ENCODE data around the gene HOXB4. TPM values are rescaled to one million over a fixed set of nuclear protein-coding genes. Genes with fewer than 3 reads are reported as not detected.

Gene HOXB4
- total and polyA plus RNA-seq, 4 donors, result 1.4 to 6.7 (median 2.6) TPM

DNA sequence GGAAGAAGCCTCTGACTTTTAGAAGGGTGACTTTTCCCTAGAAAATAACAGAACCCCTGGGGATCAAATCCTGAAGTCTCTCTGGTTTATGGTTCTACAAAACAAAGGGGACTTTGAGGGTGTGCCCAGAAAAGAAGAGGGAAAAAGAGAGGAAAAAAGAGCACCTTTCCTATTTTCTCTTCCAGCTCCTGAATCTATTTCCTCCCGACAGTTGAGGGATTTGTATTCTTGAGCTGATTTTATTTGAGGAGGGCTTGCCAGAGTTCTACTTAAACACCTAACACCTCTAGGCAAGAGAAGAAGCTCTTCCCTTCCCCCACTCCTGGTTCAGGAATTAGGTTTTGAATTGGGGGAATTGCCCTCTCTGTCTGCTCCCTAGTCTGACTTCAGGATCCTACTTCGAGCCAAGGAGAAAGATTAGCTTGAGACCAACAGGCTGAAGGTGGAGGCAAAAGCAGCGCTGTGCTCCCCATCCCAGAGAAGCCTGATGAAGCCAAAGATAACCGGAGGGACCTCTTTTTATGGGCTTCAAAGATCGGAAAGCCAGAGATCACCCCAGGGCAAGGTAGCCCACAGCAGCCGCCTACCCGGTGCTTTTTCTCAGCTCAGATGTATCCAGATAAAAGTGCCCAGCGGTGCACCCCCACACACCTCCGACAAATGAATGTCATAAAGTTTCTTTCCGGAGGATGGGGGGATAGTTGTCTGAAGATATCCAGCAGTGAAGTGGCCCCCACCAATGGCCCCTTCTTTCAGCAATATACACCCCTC lies 11.1 kb upstream of the HOXB4 start:
- TF ChIP-seq, protein P1, sequence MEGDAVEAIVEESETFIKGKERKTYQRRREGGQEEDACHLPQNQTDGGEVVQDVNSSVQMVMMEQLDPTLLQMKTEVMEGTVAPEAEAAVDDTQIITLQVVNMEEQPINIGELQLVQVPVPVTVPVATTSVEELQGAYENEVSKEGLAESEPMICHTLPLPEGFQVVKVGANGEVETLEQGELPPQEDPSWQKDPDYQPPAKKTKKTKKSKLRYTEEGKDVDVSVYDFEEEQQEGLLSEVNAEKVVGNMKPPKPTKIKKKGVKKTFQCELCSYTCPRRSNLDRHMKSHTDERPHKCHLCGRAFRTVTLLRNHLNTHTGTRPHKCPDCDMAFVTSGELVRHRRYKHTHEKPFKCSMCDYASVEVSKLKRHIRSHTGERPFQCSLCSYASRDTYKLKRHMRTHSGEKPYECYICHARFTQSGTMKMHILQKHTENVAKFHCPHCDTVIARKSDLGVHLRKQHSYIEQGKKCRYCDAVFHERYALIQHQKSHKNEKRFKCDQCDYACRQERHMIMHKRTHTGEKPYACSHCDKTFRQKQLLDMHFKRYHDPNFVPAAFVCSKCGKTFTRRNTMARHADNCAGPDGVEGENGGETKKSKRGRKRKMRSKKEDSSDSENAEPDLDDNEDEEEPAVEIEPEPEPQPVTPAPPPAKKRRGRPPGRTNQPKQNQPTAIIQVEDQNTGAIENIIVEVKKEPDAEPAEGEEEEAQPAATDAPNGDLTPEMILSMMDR (IDR thresholded peaks at IDR 0.05; ENCODE audit: control extremely low read depth, extremely low read depth), result no peak
- peak overlapping the region; percentile 74 to 98 for H3K9ac ChIP-seq (ENCODE audit: insufficient read depth in 1 of 2, low read length in 2 of 2)
- 20 to 30% methylated on average over 10 of the region's 10 CpGs for WGBS, 2 donors
- H3K4me1 ChIP-seq (ENCODE audit: control insufficient read depth in 5 of 5, insufficient read depth in 5 of 5, low read length in 5 of 5), result peaks cover 0 to 61% (median 2%) of the 10 kb centered on the region in 5 donors
- ATAC-seq (ENCODE audit: insufficient read depth, low FRiP score) (no peak), DNase-seq (peak in 2 of 3 donors; percentile 72 to 76)
- H3K36me3 ChIP-seq (ENCODE audit: control insufficient read depth in 4 of 4, insufficient read depth in 4 of 4, low read length in 4 of 4), result peaks cover 0 to 16% (median 3%) of the 10 kb centered on the region in 4 donors
- peak overlapping the region; percentile 20 for H3K4me3 ChIP-seq
- peak overlapping the region in 1 of 2 donors; percentile 91 for H3K27ac ChIP-seq (ENCODE audit: low read depth in 1 of 2, low read length in 1 of 2)
- no peaks in the 10 kb centered on the region for H3K9me3 ChIP-seq (ENCODE audit: control insufficient read depth in 4 of 4, insufficient read depth in 3 of 4, low read length in 3 of 4)
- peaks cover 3 to 66% (median 5%) of the 10 kb centered on the region in 3 donors for H3K27me3 ChIP-seq (ENCODE audit: control insufficient read depth in 3 of 3, insufficient read depth in 3 of 3, low read length in 2 of 3)

DNA sequence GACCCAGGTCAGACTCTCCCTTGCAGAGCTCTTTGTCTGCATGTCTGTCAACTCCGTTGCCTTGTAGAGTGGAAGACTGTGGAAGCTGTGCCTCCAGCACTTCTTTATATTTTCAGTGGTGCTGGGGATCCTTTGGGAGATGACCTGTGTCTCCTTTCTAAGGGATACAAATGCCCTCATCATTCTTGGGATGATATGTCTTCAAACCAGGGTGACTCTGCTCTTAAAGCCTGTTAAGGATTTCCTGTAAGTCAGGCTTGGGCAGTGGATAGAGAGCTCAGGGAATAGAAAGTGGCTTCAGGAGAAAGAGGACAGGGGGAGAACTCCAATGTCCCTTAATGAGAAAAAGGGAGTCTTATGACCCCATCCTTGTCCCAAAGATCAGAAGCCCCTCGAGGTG lies 10.4 kb upstream of the HOXB4 start:
- Histone ChIP-seq H3K9me3 (ENCODE audit: control insufficient read depth in 4 of 4, insufficient read depth in 3 of 4, low read length in 3 of 4) (no peaks in the 10 kb centered on the region), H3K27ac (ENCODE audit: low read depth in 1 of 2, low read length in 1 of 2) (peak overlapping the region in 1 of 2 donors; percentile 77), H3K27me3 (ENCODE audit: control insufficient read depth in 3 of 3, insufficient read depth in 3 of 3, low read length in 2 of 3) (peaks cover 3 to 64% (median 5%) of the 10 kb centered on the region in 3 donors), H3K9ac (ENCODE audit: insufficient read depth in 1 of 2, low read length in 2 of 2) (peak overlapping the region; percentile 74 to 98), H3K4me3 (no peak overlapping the region), H3K4me1 (ENCODE audit: control insufficient read depth in 5 of 5, insufficient read depth in 5 of 5, low read length in 5 of 5) (peaks cover 0 to 64% (median 7%) of the 10 kb centered on the region in 5 donors), H3K36me3 (ENCODE audit: control insufficient read depth in 4 of 4, insufficient read depth in 4 of 4, low read length in 4 of 4) (peaks cover 0 to 16% (median 3%) of the 10 kb centered on the region in 4 donors)
- 13 to 20% methylated on average over 2 of the region's 2 CpGs for WGBS, 2 donors
- DNase-seq, result peak; percentile 27 to 74 (median 48)
- ATAC-seq (ENCODE audit: insufficient read depth, low FRiP score), result no peak
- TF ChIP-seq, protein P1 (IDR thresholded peaks at IDR 0.05; ENCODE audit: control extremely low read depth, extremely low read depth), result no peak

DNA sequence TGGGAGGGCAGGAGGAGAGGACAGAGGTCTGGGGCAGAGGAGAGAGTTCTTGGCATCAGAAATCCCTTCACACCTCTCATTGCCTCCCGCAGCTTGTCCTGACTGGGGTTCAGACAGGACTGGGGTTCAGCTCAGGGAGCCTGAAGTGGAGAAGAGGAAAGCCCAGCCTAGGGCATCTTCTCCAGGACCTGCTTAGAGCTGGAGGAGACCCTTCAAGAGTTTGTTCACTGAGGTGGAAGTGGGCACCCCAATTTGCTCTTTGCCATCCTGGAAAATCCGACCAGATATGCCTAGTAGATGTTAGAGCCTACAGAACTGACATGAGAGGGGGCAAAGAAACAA lies 9.9 kb upstream of the HOXB4 start:
- H3K9ac ChIP-seq (ENCODE audit: insufficient read depth in 1 of 2, low read length in 2 of 2), result peak overlapping the region; percentile 61 to 98
- TF ChIP-seq, protein P1 (IDR thresholded peaks at IDR 0.05; ENCODE audit: control extremely low read depth, extremely low read depth), result no peak
- H3K9me3 ChIP-seq (ENCODE audit: control insufficient read depth in 4 of 4, insufficient read depth in 3 of 4, low read length in 3 of 4), result no peaks in the 10 kb centered on the region
- H3K4me3 ChIP-seq, result no peak overlapping the region
- H3K27ac ChIP-seq (ENCODE audit: low read depth in 1 of 2, low read length in 1 of 2), result peak overlapping the region in 1 of 2 donors; percentile 77
- peaks cover 0 to 11% (median 3%) of the 10 kb centered on the region in 4 donors for H3K36me3 ChIP-seq (ENCODE audit: control insufficient read depth in 4 of 4, insufficient read depth in 4 of 4, low read length in 4 of 4)
- H3K4me1 ChIP-seq (ENCODE audit: control insufficient read depth in 5 of 5, insufficient read depth in 5 of 5, low read length in 5 of 5), result peaks cover 0 to 69% (median 7%) of the 10 kb centered on the region in 5 donors
- H3K27me3 ChIP-seq (ENCODE audit: control insufficient read depth in 3 of 3, insufficient read depth in 3 of 3, low read length in 2 of 3), result peaks cover 3 to 60% (median 5%) of the 10 kb centered on the region in 3 donors
- peak in 1 of 3 donors; percentile 41 for DNase-seq
- ATAC-seq (ENCODE audit: insufficient read depth, low FRiP score), result no peak
- 21 to 36% methylated on average over 2 of the region's 2 CpGs for WGBS, 2 donors
